SK-N-SH (cell line): ENCODE data around the gene EFEMP2. TPM values are rescaled to one million over a fixed set of nuclear protein-coding genes. Genes with fewer than 3 reads are reported as not detected.
A peak's percentile ranks its signal among the peaks of the same experiment; 100 is the strongest.

Experiments
- CTCF ChIA-PET: fragments of 300-600, 350-600 bp; formaldehyde crosslinking; extraction: SDS; loops from one replicate; lab custom pipeline; 2021; lab: Yijun Ruan, JAX
- POLR2A ChIA-PET: fragments of 350-600 bp; sonication (Branson Sonifier 250); formaldehyde crosslinking; extraction: SDS; loops from one replicate; lab custom pipeline; 2020; ENCODE audit warnings: antibody characterized with exemption, inconsistent platforms; lab: Yijun Ruan, JAX
- DNase-seq: peaks from one replicate; pipeline ENCODE4 v3.0.0; 2012
- H2AFZ ChIP-seq: fragments of 200-600 bp; sonication (generic); 2 replicates; pipeline ENCODE4 v1.8.1; 2016; ENCODE audit warnings: antibody characterized with exemption, mild to moderate bottlenecking, low read depth
- H3F3A ChIP-seq: fragments of 200-600 bp; sonication (generic); replicated peaks from 2 replicates; pipeline ENCODE3; 2016; ENCODE audit warnings: antibody characterized with exemption, mild to moderate bottlenecking; ENCODE audit not compliant: insufficient read depth
- H3K27ac ChIP-seq, 2 experiments: fragments of 200-500 bp in 1 of 2; fragments of 200-600 bp in 1 of 2; sonication (Bioruptor generic) in 1 of 2; sonication (generic), shearing (Covaris generic) in 1 of 2; 2 replicates each; pipeline versions ENCODE4 v1.5.1 to v1.6.1; 2014 to 2016; ENCODE audit warnings: low read depth in 2 of 2, inconsistent platforms in 1 of 2, low read length in 1 of 2, mild to moderate bottlenecking in 1 of 2, mixed read lengths in 1 of 2
- H3K27me3 ChIP-seq: fragments of 200-600 bp; sonication (generic), shearing (Covaris generic); 2 replicates; pipeline ENCODE4 v1.6.1; 2016; ENCODE audit warnings: mixed run types; ENCODE audit not compliant: insufficient read depth
- H3K36me3 ChIP-seq, 2 experiments: fragments of 200-500 bp in 1 of 2; fragments of 200-600 bp in 1 of 2; sonication (Bioruptor generic) in 1 of 2; sonication (generic) in 1 of 2; replicated peaks in 1 of 2; 2 replicates each; pipeline versions ENCODE3 to v1.5.1; 2014 to 2016; ENCODE audit warnings: low read length in 1 of 2, mild to moderate bottlenecking in 1 of 2; ENCODE audit not compliant: insufficient read depth in 2 of 2, control insufficient read depth in 1 of 2
- H3K4me1 ChIP-seq, 2 experiments: fragments of 200-500 bp in 1 of 2; fragments of 200-600 bp in 1 of 2; sonication (Bioruptor generic) in 1 of 2; sonication (generic), shearing (Covaris generic) in 1 of 2; 2 replicates each; pipeline versions ENCODE4 v1.5.1 to v1.6.1; 2014 to 2016; ENCODE audit warnings: low read depth in 1 of 2, low read length in 1 of 2, mixed run types in 1 of 2; ENCODE audit not compliant: insufficient read depth in 2 of 2, control insufficient read depth in 1 of 2
- H3K4me2 ChIP-seq: fragments of 200-600 bp; sonication (generic), shearing (Covaris generic); 2 replicates; pipeline ENCODE4 v1.6.1; 2017; ENCODE audit warnings: mixed run types
- H3K4me3 ChIP-seq, 2 experiments: fragments of 200-500 bp in 1 of 2; fragments of 200-600 bp in 1 of 2; sonication (Bioruptor generic) in 1 of 2; sonication (generic), shearing (Covaris generic) in 1 of 2; 2 replicates each; pipeline versions ENCODE4 v1.5.1 to v1.8.1; 2014 to 2016; ENCODE audit warnings: low read depth in 2 of 2, inconsistent platforms in 1 of 2, low read length in 1 of 2, mild to moderate bottlenecking in 1 of 2, mixed read lengths in 1 of 2, moderate library complexity in 1 of 2
- H3K79me2 ChIP-seq: fragments of 200-600 bp; sonication (generic); 2 replicates; pipeline ENCODE4 v1.8.1; 2017; ENCODE audit warnings: mild to moderate bottlenecking; ENCODE audit not compliant: insufficient read depth
- H3K9ac ChIP-seq: fragments of 200-600 bp; sonication (generic); 2 replicates; pipeline ENCODE4 v1.6.1; 2017; ENCODE audit warnings: mixed run types
- H3K9me2 ChIP-seq: fragments of 200-600 bp; sonication (generic); 2 replicates; pipeline ENCODE4 v1.6.1; 2017; ENCODE audit warnings: mixed run types
- H3K9me3 ChIP-seq: fragments of 200-600 bp; sonication (generic); 2 replicates; pipeline ENCODE4 v1.6.1; 2017; ENCODE audit warnings: mixed run types, mild to moderate bottlenecking, moderate library complexity
- H4K20me1 ChIP-seq: fragments of 200-600 bp; sonication (generic); 2 replicates; pipeline ENCODE4 v1.6.1; 2017; ENCODE audit warnings: mild to moderate bottlenecking, mixed run types; ENCODE audit not compliant: insufficient read depth
- ELF1 ChIP-seq: IDR thresholded peaks from 2 replicates; pipeline ENCODE4 v1.4.0; 2012
- FOSL2 ChIP-seq: IDR thresholded peaks from 2 replicates; pipeline ENCODE4 v1.4.0; 2012; ENCODE audit warnings: low read depth, mild to moderate bottlenecking, moderate library complexity, borderline replicate concordance
- GABPA ChIP-seq: IDR thresholded peaks from 2 replicates; pipeline ENCODE4 v1.4.0; 2012; ENCODE audit warnings: low read depth, mild to moderate bottlenecking
- IRF3 ChIP-seq: fragments of 150-350 bp; IDR thresholded peaks from 2 replicates; pipeline ENCODE4 v1.6.1; 2016; ENCODE audit warnings: mild to moderate bottlenecking, low read depth, low read length
- MXI1 ChIP-seq: IDR thresholded peaks from 2 replicates; pipeline ENCODE4 v1.6.1; 2012; ENCODE audit warnings: mild to moderate bottlenecking, low read depth, low read length, improper control_type of control experiment
- NFIC ChIP-seq: IDR thresholded peaks from 2 replicates; pipeline ENCODE4 v1.4.0; 2012; ENCODE audit warnings: borderline replicate concordance
- POLR2AphosphoS5 ChIP-seq: IDR thresholded peaks from 2 replicates; pipeline ENCODE4 v1.6.1; 2012; ENCODE audit warnings: low read depth, low read length
- RAD21 ChIP-seq: IDR thresholded peaks from 2 replicates; pipeline ENCODE4 v1.6.1; 2012; ENCODE audit warnings: mild to moderate bottlenecking, low read length
- SMC3 ChIP-seq: IDR thresholded peaks from 2 replicates; pipeline ENCODE4 v1.6.1; 2012; ENCODE audit warnings: low read depth, low read length, improper control_type of control experiment
- TAF1 ChIP-seq: IDR thresholded peaks from 2 replicates; pipeline ENCODE4 v1.6.1; 2012; ENCODE audit warnings: low read depth, mild to moderate bottlenecking, low read length, moderate library complexity, borderline replicate concordance
- TEAD4 ChIP-seq: IDR thresholded peaks from 2 replicates; pipeline ENCODE4 v1.4.0; 2012; ENCODE audit warnings: mild to moderate bottlenecking, borderline replicate concordance; ENCODE audit not compliant: insufficient read depth
- WGBS: methylation state at CpG from one replicate; pipeline ENCODE4 v1.1.6; 2017; ENCODE audit warnings: low lambda C conversion rate; 5-methylcytosine and 5-hydroxymethylcytosine counted together
- polyA plus RNA-seq, 3 experiments: library from polyadenylated mRNA; depleted of rRNA; stranded (reverse); fragments of >200 nt; gene quantifications; 2 replicates each; pipeline ENCODE4 v1.2.3, GENCODE V29; 2012
- TF ChIP-seq, protein P1 (sequence below): fragments of 150-350 bp; IDR thresholded peaks from 2 replicates; pipeline ENCODE4 v1.6.1; 2017; ENCODE audit warnings: antibody characterized with exemption, low read length, low read depth, borderline replicate concordance
- TF ChIP-seq, protein P2 (sequence below): IDR thresholded peaks from 2 replicates; pipeline ENCODE4 v1.6.1; 2012; ENCODE audit warnings: mild to moderate bottlenecking, low read depth, low read length, moderate library complexity

EFEMP2 gene
- polyA plus RNA-seq, 1 of the 3 experiments (the other 2 are of a cell fraction), result 203 TPM

- ChIA-PET POLR2A (no interaction called here), CTCF (interaction anchor here (1.3 to 3.3 kb wide), 3 partner anchors 28 to 50 kb away, joined by 3 to 24 read pairs (median 7); partner anchors contain the start of gene FIBP)
- Histone ChIP-seq H2AFZ (no peak overlapping the region), H3K79me2 (peaks cover 78% of the 10 kb centered on the region), H3K27ac (peak overlapping the region; percentile 84 to 97; a peak in 3 of 4 replicates), H3K36me3 (peaks cover 2 to 4% of the 10 kb centered on the region in 2 experiments), H3F3A (peaks cover 22% of the 10 kb centered on the region), H3K9me2 (no peaks in the 10 kb centered on the region), H3K9me3 (no peaks in the 10 kb centered on the region), H3K27me3 (no peaks in the 10 kb centered on the region), H3K4me1 (peaks cover 37 to 65% of the 10 kb centered on the region in 2 experiments; a peak in 3 of 4 replicates), H4K20me1 (0 out of 2 replicates have a peak, but pooled peaks cover 4% of the 10 kb centered on the region), H3K9ac (peak overlapping the region; percentile 99; the same call in 1 of the 2 replicates), H3K4me2 (peak overlapping the region; percentile 96), H3K4me3 (peak overlapping the region in 1 of 2 experiments; percentile 28; a peak in 1 of 4 replicates)
- DNase-seq, result no peak
- whole genome bisulfite sequencing, result 83% methylated on average over 5 of the region's 7 CpGs
- TF ChIP-seq TEAD4 (no peak), RAD21 (no peak), POLR2AphosphoS5 (no peak), FOSL2 (no peak), ELF1 (no peak), IRF3 (no peak), GABPA (no peak), TAF1 (no peak), MXI1 (no peak), SMC3 (no peak), NFIC (no peak)
- TF ChIP-seq, protein P1, sequence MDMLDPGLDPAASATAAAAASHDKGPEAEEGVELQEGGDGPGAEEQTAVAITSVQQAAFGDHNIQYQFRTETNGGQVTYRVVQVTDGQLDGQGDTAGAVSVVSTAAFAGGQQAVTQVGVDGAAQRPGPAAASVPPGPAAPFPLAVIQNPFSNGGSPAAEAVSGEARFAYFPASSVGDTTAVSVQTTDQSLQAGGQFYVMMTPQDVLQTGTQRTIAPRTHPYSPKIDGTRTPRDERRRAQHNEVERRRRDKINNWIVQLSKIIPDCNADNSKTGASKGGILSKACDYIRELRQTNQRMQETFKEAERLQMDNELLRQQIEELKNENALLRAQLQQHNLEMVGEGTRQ, result no peak
- TF ChIP-seq, protein P2, sequence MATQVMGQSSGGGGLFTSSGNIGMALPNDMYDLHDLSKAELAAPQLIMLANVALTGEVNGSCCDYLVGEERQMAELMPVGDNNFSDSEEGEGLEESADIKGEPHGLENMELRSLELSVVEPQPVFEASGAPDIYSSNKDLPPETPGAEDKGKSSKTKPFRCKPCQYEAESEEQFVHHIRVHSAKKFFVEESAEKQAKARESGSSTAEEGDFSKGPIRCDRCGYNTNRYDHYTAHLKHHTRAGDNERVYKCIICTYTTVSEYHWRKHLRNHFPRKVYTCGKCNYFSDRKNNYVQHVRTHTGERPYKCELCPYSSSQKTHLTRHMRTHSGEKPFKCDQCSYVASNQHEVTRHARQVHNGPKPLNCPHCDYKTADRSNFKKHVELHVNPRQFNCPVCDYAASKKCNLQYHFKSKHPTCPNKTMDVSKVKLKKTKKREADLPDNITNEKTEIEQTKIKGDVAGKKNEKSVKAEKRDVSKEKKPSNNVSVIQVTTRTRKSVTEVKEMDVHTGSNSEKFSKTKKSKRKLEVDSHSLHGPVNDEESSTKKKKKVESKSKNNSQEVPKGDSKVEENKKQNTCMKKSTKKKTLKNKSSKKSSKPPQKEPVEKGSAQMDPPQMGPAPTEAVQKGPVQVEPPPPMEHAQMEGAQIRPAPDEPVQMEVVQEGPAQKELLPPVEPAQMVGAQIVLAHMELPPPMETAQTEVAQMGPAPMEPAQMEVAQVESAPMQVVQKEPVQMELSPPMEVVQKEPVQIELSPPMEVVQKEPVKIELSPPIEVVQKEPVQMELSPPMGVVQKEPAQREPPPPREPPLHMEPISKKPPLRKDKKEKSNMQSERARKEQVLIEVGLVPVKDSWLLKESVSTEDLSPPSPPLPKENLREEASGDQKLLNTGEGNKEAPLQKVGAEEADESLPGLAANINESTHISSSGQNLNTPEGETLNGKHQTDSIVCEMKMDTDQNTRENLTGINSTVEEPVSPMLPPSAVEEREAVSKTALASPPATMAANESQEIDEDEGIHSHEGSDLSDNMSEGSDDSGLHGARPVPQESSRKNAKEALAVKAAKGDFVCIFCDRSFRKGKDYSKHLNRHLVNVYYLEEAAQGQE, result no peak
Measured at GRCh38 chr11:65916391-65916790, 43.8 kb upstream of the EFEMP2 start.
